HCT116 (cell line): ENCODE results near the gene RNF215. TPM values are rescaled to one million over a fixed set of nuclear protein-coding genes. Genes with fewer than 3 reads are reported as not detected.

Experiments
- ATAC-seq: fragments of 200-7000 bp; cut with Tn5 transposase; 2 replicates; pipeline ENCODE4 v1.9.1; 2020; ENCODE audit warnings: mild to moderate bottlenecking, moderate library complexity
- BruUV-seq: library from RNA; stranded (reverse); fragments of 400-500 nt; replicated peaks from 2 replicates; lab custom pipeline; 2021; lab: Mats Ljungman, UMichigan
- CTCF ChIA-PET: fragments of 300-600 bp; sonication (Branson Sonifier 250); formaldehyde crosslinking; loops from one replicate; lab custom pipeline; 2021; ENCODE audit warnings: antibody characterized with exemption; lab: Charles Lee
- POLR2A ChIA-PET: fragments of 300-600, 350-600 bp; sonication (Branson Sonifier 250); formaldehyde crosslinking; loops from one replicate; lab custom pipeline; 2021; ENCODE audit warnings: antibody characterized with exemption; lab: Charles Lee
- RAD21 ChIA-PET, 2 experiments: fragments of 300-600 bp; sonication (Branson Sonifier 250); formaldehyde crosslinking; loops; one replicate each; lab custom pipeline; 2023; ENCODE audit warnings: low total read pairs in 2 of 2; ENCODE audit not compliant: uncharacterized antibody in 2 of 2, unreplicated experiment in 2 of 2, low non-redundant PET in 1 of 2; lab: Charles Lee
- DNase-seq: peaks from one replicate; pipeline ENCODE4 v3.0.0-alpha.2; 2010; ENCODE audit warnings: low read depth, low spot score
- H2AFZ ChIP-seq: fragments of 200-600 bp; shearing (Covaris generic), sonication (generic); 2 replicates; pipeline ENCODE4 v1.6.1; 2017; ENCODE audit warnings: low read depth, mixed run types, mixed read lengths, antibody characterized with exemption, low read length; ENCODE audit not compliant: poor library complexity, severe bottlenecking
- H3K27ac ChIP-seq: 2 replicates; pipeline ENCODE4 v1.5.1; 2012; ENCODE audit warnings: low read depth, low read length
- H3K27me3 ChIP-seq: fragments of 200-600 bp; sonication (generic); 2 replicates; pipeline ENCODE4 v1.6.1; 2016; ENCODE audit warnings: mixed run types, low read length, mixed read lengths; ENCODE audit not compliant: insufficient read depth
- H3K36me3 ChIP-seq, 2 experiments: fragments of 200-500 bp in 1 of 2; fragments of 200-600 bp in 1 of 2; sonication (Bioruptor generic) in 1 of 2; sonication (generic) in 1 of 2; 2 replicates each; pipeline versions ENCODE4 v1.5.1 to v1.6.1; 2014 to 2016; ENCODE audit warnings: low read length in 2 of 2, inconsistent platforms in 1 of 2, mixed read lengths in 1 of 2, mixed run types in 1 of 2; ENCODE audit not compliant: insufficient read depth in 2 of 2, control insufficient read depth in 1 of 2
- H3K4me1 ChIP-seq, 2 experiments: fragments of 200-600 bp in 1 of 2; sonication (generic) in 1 of 2; 2 replicates each; pipeline versions ENCODE4 v1.5.1 to v1.6.1; 2012 to 2017; ENCODE audit warnings: low read length in 2 of 2, inconsistent platforms in 1 of 2, mild to moderate bottlenecking in 1 of 2, mixed read lengths in 1 of 2, mixed run types in 1 of 2, moderate library complexity in 1 of 2; ENCODE audit not compliant: insufficient read depth in 2 of 2, control insufficient read depth in 1 of 2
- H3K4me2 ChIP-seq: fragments of 200-600 bp; sonication (generic); 2 replicates; pipeline ENCODE4 v1.6.1; 2017; ENCODE audit warnings: mixed run types, low read length, mixed read lengths
- H3K4me3 ChIP-seq, 2 experiments: fragments of 200-600 bp in 1 of 2; sonication (generic) in 1 of 2; replicated peaks in 1 of 2; 2 replicates each; pipeline ENCODE4 v1.5.1; 2011 to 2016; ENCODE audit warnings: low read length in 2 of 2, control low read depth in 1 of 2, low read depth in 1 of 2, mild to moderate bottlenecking in 1 of 2, mixed read lengths in 1 of 2, mixed run types in 1 of 2
- H3K79me2 ChIP-seq: fragments of 200-600 bp; sonication (generic); 2 replicates; pipeline ENCODE4 v1.6.1; 2017; ENCODE audit warnings: mild to moderate bottlenecking, mixed run types, low read length, moderate library complexity, mixed read lengths; ENCODE audit not compliant: insufficient read depth
- H3K9ac ChIP-seq: fragments of 200-600 bp; sonication (generic); 2 replicates; pipeline ENCODE4 v1.6.1; 2016; ENCODE audit warnings: low read length, mixed read lengths
- H3K9me2 ChIP-seq: fragments of 200-600 bp; sonication (generic), shearing (Covaris generic); 2 replicates; pipeline ENCODE4 v1.6.1; 2017; ENCODE audit warnings: mixed run types, mild to moderate bottlenecking, moderate library complexity; ENCODE audit not compliant: insufficient read depth
- H3K9me3 ChIP-seq, 2 experiments: fragments of 200-500 bp in 1 of 2; fragments of 200-600 bp in 1 of 2; sonication (Bioruptor generic) in 1 of 2; sonication (generic) in 1 of 2; 2 replicates each; pipeline ENCODE4 v1.6.1; 2014 to 2017; ENCODE audit warnings: low read length in 2 of 2, mixed read lengths in 2 of 2, inconsistent platforms in 1 of 2, low read depth in 1 of 2, mild to moderate bottlenecking in 1 of 2, mixed run types in 1 of 2, moderate library complexity in 1 of 2; ENCODE audit not compliant: control insufficient read depth in 1 of 2, insufficient read depth in 1 of 2
- H4K20me1 ChIP-seq: fragments of 200-600 bp; sonication (generic), shearing (Covaris generic); 2 replicates; pipeline ENCODE4 v1.6.1; 2017; ENCODE audit warnings: mixed run types, mild to moderate bottlenecking, moderate library complexity; ENCODE audit not compliant: insufficient read depth
- CBX3 ChIP-seq: IDR thresholded peaks from 2 replicates; pipeline ENCODE4 v1.6.1; 2012; ENCODE audit warnings: low read depth
- ELF1 ChIP-seq: IDR thresholded peaks from 2 replicates; pipeline ENCODE4 v1.6.1; 2012; ENCODE audit warnings: low read depth, borderline replicate concordance
- FOSL1 ChIP-seq: IDR thresholded peaks from 2 replicates; pipeline ENCODE4 v1.6.1; 2012; ENCODE audit warnings: low read depth
- POLR2AphosphoS5 ChIP-seq: IDR thresholded peaks from 2 replicates; pipeline ENCODE4 v1.6.1; 2011; ENCODE audit warnings: mild to moderate bottlenecking, low read depth, low read length, moderate library complexity
- RAD21 ChIP-seq: IDR thresholded peaks from 2 replicates; pipeline ENCODE4 v1.6.1; 2012; ENCODE audit warnings: low read depth, mild to moderate bottlenecking
- SP1 ChIP-seq: IDR thresholded peaks from 2 replicates; pipeline ENCODE4 v1.6.1; 2012; ENCODE audit warnings: low read depth
- TCF7L2 ChIP-seq: IDR thresholded peaks from 2 replicates; pipeline ENCODE4 v1.7.0; 2011; ENCODE audit warnings: borderline replicate concordance, inconsistent platforms; ENCODE audit not compliant: insufficient read depth, insufficient read length; ENCODE audit errors: extremely low read depth
- YY1 ChIP-seq: IDR thresholded peaks from 2 replicates; pipeline ENCODE4 v1.6.1; 2011; ENCODE audit warnings: low read length, low read depth, moderate library complexity, mild to moderate bottlenecking; ENCODE audit not compliant: insufficient replicate concordance; ENCODE audit errors: extremely low read depth
- ZFX ChIP-seq: fragments of 450-650 bp; IDR thresholded peaks from 2 replicates; pipeline ENCODE4 v1.6.1; 2017
- intact Hi-C: fragments of 100-400 bp; cut with micrococcal nuclease; formaldehyde crosslinking; loops from 2 replicates; pipeline ENCODE4 v1.10.0; 2022
- total RNA-seq: library from RNA; stranded (reverse); gene quantifications from one replicate; pipeline ENCODE4 v1.2.1, GENCODE V29; 2021; ENCODE audit not compliant: unreplicated experiment
- TF ChIP-seq, protein P1 (sequence below): IDR thresholded peaks from 2 replicates; pipeline ENCODE4 v1.6.1; 2011; ENCODE audit warnings: mild to moderate bottlenecking, low read length, moderate library complexity; ENCODE audit not compliant: insufficient replicate concordance; ENCODE audit errors: extremely low read depth
- TF ChIP-seq, protein P2 (sequence below): IDR thresholded peaks from 2 replicates; pipeline ENCODE4 v1.6.1; 2012

RNF215 gene
- total RNA-seq, 1 experiment from 2014 or later, result 20.2 TPM

DNA sequence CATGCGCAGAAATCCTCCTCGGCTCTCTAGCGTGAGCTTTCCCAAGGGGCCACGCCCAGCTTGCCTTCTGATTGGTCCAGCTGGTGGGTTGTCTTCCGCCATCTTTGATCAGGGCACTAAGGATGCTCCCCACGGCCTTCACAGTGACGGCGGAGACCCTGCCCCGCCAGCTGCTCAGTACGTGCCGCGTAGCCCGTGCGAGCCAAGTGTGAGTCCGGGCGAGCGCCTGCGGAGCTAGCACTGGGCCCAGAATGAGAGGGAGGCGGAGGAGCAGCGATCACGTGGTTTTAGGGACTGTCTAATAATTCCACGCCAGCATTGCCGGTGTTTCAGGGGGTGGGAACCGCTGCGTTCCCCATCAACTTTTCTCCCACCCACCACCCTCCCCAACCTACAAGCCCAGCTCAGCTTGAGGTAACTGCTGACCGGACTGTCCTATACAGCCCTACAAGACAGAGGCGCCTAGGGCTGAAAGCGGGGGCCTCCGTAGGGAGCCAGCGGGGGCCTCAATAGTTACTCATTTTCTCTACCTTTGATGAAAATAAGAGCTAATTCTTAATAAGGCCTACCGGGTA, 36.8 kb upstream of the RNF215 start:
- Histone ChIP-seq H3K9me3 (no peaks in the 10 kb centered on the region), H3K9me2 (no peaks in the 10 kb centered on the region)
- CTCF ChIA-PET, result interaction anchor here (0.6 to 2.7 kb wide), 11 partner anchors 8 to 147 kb away, joined by 3 to 12 read pairs (median 4); partner anchors contain the start of gene RNF215
- TF ChIP-seq FOSL1 (no peak), POLR2AphosphoS5 (peak; percentile 96), TCF7L2 (peak; percentile 86), SP1 (no peak), ZFX (peak; percentile 7; the same call in 1 of the 2 replicates), ELF1 (no peak), RAD21 (no peak), YY1 (peak; percentile 98), CBX3 (no peak)
- TF ChIP-seq, protein P1, sequence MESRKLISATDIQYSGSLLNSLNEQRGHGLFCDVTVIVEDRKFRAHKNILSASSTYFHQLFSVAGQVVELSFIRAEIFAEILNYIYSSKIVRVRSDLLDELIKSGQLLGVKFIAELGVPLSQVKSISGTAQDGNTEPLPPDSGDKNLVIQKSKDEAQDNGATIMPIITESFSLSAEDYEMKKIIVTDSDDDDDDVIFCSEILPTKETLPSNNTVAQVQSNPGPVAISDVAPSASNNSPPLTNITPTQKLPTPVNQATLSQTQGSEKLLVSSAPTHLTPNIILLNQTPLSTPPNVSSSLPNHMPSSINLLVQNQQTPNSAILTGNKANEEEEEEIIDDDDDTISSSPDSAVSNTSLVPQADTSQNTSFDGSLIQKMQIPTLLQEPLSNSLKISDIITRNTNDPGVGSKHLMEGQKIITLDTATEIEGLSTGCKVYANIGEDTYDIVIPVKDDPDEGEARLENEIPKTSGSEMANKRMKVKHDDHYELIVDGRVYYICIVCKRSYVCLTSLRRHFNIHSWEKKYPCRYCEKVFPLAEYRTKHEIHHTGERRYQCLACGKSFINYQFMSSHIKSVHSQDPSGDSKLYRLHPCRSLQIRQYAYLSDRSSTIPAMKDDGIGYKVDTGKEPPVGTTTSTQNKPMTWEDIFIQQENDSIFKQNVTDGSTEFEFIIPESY, result no peak
- TF ChIP-seq, protein P2, sequence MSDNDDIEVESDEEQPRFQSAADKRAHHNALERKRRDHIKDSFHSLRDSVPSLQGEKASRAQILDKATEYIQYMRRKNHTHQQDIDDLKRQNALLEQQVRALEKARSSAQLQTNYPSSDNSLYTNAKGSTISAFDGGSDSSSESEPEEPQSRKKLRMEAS, result no peak
- TF ChIP-seq, all 23 proteins: peak for 4
- Histone ChIP-seq H3K4me3 (peak overlapping the region; percentile 82), H3K4me1 (peaks cover 44 to 76% of the 10 kb centered on the region in 2 experiments), H3K27me3 (no peaks in the 10 kb centered on the region), H2AFZ (no peak overlapping the region), H4K20me1 (no peaks in the 10 kb centered on the region), H3K36me3 (peaks cover 4 to 15% of the 10 kb centered on the region in 2 experiments; a peak in 2 of 4 replicates), H3K4me2 (peak overlapping the region; percentile 93), H3K79me2 (peaks cover 22% of the 10 kb centered on the region; the same call in 1 of the 2 replicates), H3K9ac (peak overlapping the region; percentile 96), H3K27ac (peak overlapping the region; percentile 98)
- ChIA-PET RAD21 (interaction anchor here (0.8 to 1.8 kb wide), 5 partner anchors 27 to 136 kb away, joined by 3 to 6 read pairs (median 4); partner anchors contain the start of genes RNF215 (in 1 of the 2) and SEC14L2 (in 1 of the 2)), POLR2A (interaction anchor here (0.6 to 4.6 kb wide), 17 partner anchors 11 to 225 kb away, joined by 3 to 40 read pairs (median 6); partner anchors contain the start of genes RNF215, SEC14L2 and TBC1D10A)
- no TSS peak for BruUV-seq
- DNase-seq (peak; percentile 99), ATAC-seq (peak; percentile 75)
- intact Hi-C loops, result loop anchor here (10.0 kb wide), 1 partner anchor 661 kb away; the partner anchor contains the start of gene SMTN
